Neural progenitor cell (in vitro differentiated cells): ENCODE measurements around the gene CD99. TPM values are rescaled to one million over a fixed set of nuclear protein-coding genes. Genes with fewer than 3 reads are reported as not detected.

Source experiments
- DNase-seq: peaks from one replicate; pipeline ENCODE4 v3.0.0-alpha.2; 2016; ENCODE audit warnings: low spot score
- H2AFZ ChIP-seq: fragments of 200-600 bp; sonication (generic); replicated peaks from 2 replicates; pipeline ENCODE4 v1.6.1; 2016; ENCODE audit warnings: antibody characterized with exemption
- H3F3A ChIP-seq: fragments of 200-600 bp; sonication (generic); 2 replicates; pipeline ENCODE4 v1.6.1; 2016; ENCODE audit warnings: antibody characterized with exemption, low read depth
- H3K27ac ChIP-seq: fragments of 200-600 bp; sonication (generic); 2 replicates; pipeline ENCODE4 v1.5.1; 2016; ENCODE audit warnings: mild to moderate bottlenecking
- H3K27me3 ChIP-seq: fragments of 200-600 bp; sonication (generic); 2 replicates; pipeline ENCODE4 v1.6.1; 2016; ENCODE audit warnings: mild to moderate bottlenecking, moderate library complexity
- H3K36me3 ChIP-seq: fragments of 200-600 bp; sonication (generic); 2 replicates; pipeline ENCODE4 v1.5.1; 2016
- H3K4me1 ChIP-seq: fragments of 200-600 bp; sonication (generic); 2 replicates; pipeline ENCODE4 v1.6.1; 2016; ENCODE audit warnings: mixed run types
- H3K4me2 ChIP-seq: fragments of 200-600 bp; sonication (generic); 2 replicates; pipeline ENCODE4 v1.6.1; 2016
- H3K4me3 ChIP-seq: fragments of 200-600 bp; sonication (generic); 2 replicates; pipeline ENCODE4 v1.5.1; 2016
- H3K79me2 ChIP-seq: fragments of 200-600 bp; sonication (generic); 2 replicates; pipeline ENCODE4 v1.6.1; 2016; ENCODE audit warnings: low read depth
- H3K9ac ChIP-seq: fragments of 200-600 bp; sonication (generic); 2 replicates; pipeline ENCODE4 v1.6.1; 2016
- H3K9me3 ChIP-seq: fragments of 200-600 bp; sonication (generic); 2 replicates; pipeline ENCODE4 v1.5.1; 2016; ENCODE audit warnings: low read depth
- H4K20me1 ChIP-seq: fragments of 200-600 bp; sonication (generic); 2 replicates; pipeline ENCODE4 v1.6.1; 2016; ENCODE audit warnings: low read depth
- H3K27ac Mint-ChIP-seq: 3 replicates; pipeline ENCODE4 v1.8.0; 2021; ENCODE audit warnings: mixed read lengths
- H3K27me3 Mint-ChIP-seq: 2 replicates; pipeline ENCODE4 v1.8.0; 2022; ENCODE audit warnings: low read depth, mild to moderate bottlenecking, inconsistent platforms, moderate library complexity, mixed read lengths; ENCODE audit not compliant: insufficient read depth
- H3K36me3 Mint-ChIP-seq: 3 replicates; pipeline ENCODE4 v1.8.0; 2021; ENCODE audit warnings: mixed read lengths
- H3K4me1 Mint-ChIP-seq: 3 replicates; pipeline ENCODE4 v1.8.0; 2021; ENCODE audit warnings: mixed read lengths
- H3K4me3 Mint-ChIP-seq: 3 replicates; pipeline ENCODE4 v1.8.0; 2021; ENCODE audit warnings: mild to moderate bottlenecking, moderate library complexity, mixed read lengths
- H3K9me3 Mint-ChIP-seq: 3 replicates; pipeline ENCODE4 v1.8.0; 2020; ENCODE audit warnings: mixed read lengths
- EZH2 ChIP-seq: fragments of 200-600 bp; sonication (generic); IDR thresholded peaks from 2 replicates; pipeline ENCODE4 v1.6.1; 2017; ENCODE audit warnings: antibody characterized with exemption, mild to moderate bottlenecking, moderate library complexity
- EZH2phosphoT487 ChIP-seq: fragments of 200-600 bp; sonication (generic); IDR thresholded peaks from 2 replicates; pipeline ENCODE4 v1.6.1; 2017; ENCODE audit warnings: antibody characterized with exemption
- total RNA-seq: library from RNA; depleted of rRNA; stranded (reverse); fragments of >200 nt; gene quantifications from 2 replicates; pipeline ENCODE4 v1.2.3, GENCODE V29; 2015; ENCODE audit warnings: low replicate concordance
- TF ChIP-seq, protein P1 (sequence below): fragments of 200-600 bp; sonication (generic); IDR thresholded peaks from 2 replicates; pipeline ENCODE4 v1.5.1; 2017; ENCODE audit warnings: antibody characterized with exemption, mild to moderate bottlenecking

CD99 gene
- total RNA-seq, 1 donor from 2014 or later: 81.8 TPM

DNA sequence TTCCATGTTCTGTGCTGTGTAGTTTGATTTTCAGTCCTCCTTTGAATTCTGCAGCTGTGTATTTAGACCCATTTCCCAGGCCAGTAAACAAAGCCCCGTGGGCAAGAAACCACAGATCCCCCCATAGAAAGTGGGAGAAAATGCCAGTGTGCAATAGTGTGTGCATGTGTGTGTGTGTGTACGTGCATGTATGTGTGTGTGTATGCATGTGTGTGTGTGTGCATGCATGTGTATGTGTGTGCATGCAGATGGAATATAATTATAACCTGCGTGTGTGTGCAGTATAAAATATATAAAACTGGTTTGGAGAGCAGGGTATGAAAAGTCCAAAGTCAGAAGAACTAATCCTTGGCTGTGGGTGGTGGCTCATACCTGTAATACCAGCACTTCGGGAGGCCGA, 5.2 kb upstream of the CD99 start:
- Mint-ChIP-seq H3K4me3 (peak overlapping the region; percentile 57), H3K4me1 (peaks cover 11% of the 10 kb centered on the region), H3K27ac (no peak overlapping the region), H3K9me3 (no peaks in the 10 kb centered on the region), H3K36me3 (no peaks in the 10 kb centered on the region), H3K27me3 (peaks cover 11% of the 10 kb centered on the region)
- Histone ChIP-seq H3K36me3 (no peaks in the 10 kb centered on the region), H3K27ac (no peak overlapping the region), H3K4me2 (no peak overlapping the region), H3K27me3 (peaks cover 19% of the 10 kb centered on the region), H4K20me1 (no peaks in the 10 kb centered on the region), H3K9me3 (no peaks in the 10 kb centered on the region), H2AFZ (no peak overlapping the region), H3K9ac (no peak overlapping the region), H3K4me3 (no peak overlapping the region), H3F3A (peaks cover 16% of the 10 kb centered on the region), H3K4me1 (no peaks in the 10 kb centered on the region), H3K79me2 (no peaks in the 10 kb centered on the region)
- no peak for DNase-seq
- no peak for TF ChIP-seq EZH2phosphoT487
- no peak for TF ChIP-seq EZH2
- TF ChIP-seq, protein P1, sequence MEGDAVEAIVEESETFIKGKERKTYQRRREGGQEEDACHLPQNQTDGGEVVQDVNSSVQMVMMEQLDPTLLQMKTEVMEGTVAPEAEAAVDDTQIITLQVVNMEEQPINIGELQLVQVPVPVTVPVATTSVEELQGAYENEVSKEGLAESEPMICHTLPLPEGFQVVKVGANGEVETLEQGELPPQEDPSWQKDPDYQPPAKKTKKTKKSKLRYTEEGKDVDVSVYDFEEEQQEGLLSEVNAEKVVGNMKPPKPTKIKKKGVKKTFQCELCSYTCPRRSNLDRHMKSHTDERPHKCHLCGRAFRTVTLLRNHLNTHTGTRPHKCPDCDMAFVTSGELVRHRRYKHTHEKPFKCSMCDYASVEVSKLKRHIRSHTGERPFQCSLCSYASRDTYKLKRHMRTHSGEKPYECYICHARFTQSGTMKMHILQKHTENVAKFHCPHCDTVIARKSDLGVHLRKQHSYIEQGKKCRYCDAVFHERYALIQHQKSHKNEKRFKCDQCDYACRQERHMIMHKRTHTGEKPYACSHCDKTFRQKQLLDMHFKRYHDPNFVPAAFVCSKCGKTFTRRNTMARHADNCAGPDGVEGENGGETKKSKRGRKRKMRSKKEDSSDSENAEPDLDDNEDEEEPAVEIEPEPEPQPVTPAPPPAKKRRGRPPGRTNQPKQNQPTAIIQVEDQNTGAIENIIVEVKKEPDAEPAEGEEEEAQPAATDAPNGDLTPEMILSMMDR: no peak

DNA sequence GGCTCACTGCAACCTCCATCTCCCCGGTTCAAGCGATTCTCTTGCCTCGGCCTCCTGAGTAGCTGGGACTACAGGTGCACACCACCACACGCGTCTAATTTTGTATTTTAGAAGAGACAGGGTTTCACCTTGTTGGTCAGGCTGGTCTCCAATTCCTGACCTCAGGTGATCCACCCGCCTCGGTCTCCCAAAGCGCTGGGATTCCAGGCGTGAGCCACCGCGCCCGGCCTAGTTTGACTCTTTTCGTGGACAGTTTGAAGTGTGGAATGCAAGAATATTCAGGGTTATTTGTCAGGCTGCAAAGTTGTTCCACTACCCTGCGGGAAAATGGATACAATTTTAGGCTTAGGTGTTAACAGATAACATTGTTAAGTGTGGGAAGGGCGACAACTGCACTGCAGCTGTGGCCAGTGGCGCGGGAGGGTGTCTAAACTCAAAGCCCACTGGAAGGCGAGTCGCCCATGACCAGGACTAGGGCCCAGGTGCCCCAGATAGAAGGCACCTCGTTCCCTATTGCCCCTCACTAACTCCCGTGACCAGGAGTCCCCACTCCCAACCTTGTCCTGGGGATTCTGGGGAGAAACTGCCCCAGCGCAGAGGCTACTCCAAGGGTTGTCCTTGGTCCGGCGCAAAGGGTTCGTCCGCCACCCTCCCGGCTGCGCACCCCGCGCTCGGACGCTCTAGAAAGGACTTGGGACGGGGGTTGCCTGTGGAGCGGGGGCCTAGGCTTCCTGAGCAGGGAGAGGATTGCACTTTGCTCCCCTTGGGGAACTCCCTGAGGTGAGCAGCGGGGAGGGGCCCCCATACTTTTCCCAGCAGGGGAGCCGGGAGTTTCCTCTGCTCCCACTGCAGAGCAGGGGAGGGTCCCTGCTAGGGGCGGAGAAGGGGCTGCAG, 1.1 kb upstream of the CD99 start:
- peak overlapping the region; percentile 65 for H3K4me3 ChIP-seq
- no peaks in the 10 kb centered on the region for H3K9me3 ChIP-seq
- Mint-ChIP-seq H3K9me3 (no peaks in the 10 kb centered on the region), H3K27me3 (peaks cover 6% of the 10 kb centered on the region), H3K27ac (no peak overlapping the region), H3K4me3 (peak overlapping the region; percentile 89), H3K4me1 (peaks cover 32% of the 10 kb centered on the region), H3K36me3 (peaks cover 4% of the 10 kb centered on the region)
- H3K4me1 ChIP-seq: peaks cover 6% of the 10 kb centered on the region
- no peaks in the 10 kb centered on the region for H3K36me3 ChIP-seq
- H2AFZ ChIP-seq: peak overlapping the region; percentile 53
- no peak overlapping the region for H3K9ac ChIP-seq
- DNase-seq: peak; percentile 30
- H4K20me1 ChIP-seq: no peaks in the 10 kb centered on the region
- H3K27ac ChIP-seq: no peak overlapping the region
- H3K27me3 ChIP-seq: peaks cover 46% of the 10 kb centered on the region
- H3K79me2 ChIP-seq: peaks cover 19% of the 10 kb centered on the region
- TF ChIP-seq, protein P1: no peak
- TF ChIP-seq EZH2 (no peak), EZH2phosphoT487 (no peak)
- H3F3A ChIP-seq: peaks cover 16% of the 10 kb centered on the region
- H3K4me2 ChIP-seq: peak overlapping the region; percentile 92

DNA sequence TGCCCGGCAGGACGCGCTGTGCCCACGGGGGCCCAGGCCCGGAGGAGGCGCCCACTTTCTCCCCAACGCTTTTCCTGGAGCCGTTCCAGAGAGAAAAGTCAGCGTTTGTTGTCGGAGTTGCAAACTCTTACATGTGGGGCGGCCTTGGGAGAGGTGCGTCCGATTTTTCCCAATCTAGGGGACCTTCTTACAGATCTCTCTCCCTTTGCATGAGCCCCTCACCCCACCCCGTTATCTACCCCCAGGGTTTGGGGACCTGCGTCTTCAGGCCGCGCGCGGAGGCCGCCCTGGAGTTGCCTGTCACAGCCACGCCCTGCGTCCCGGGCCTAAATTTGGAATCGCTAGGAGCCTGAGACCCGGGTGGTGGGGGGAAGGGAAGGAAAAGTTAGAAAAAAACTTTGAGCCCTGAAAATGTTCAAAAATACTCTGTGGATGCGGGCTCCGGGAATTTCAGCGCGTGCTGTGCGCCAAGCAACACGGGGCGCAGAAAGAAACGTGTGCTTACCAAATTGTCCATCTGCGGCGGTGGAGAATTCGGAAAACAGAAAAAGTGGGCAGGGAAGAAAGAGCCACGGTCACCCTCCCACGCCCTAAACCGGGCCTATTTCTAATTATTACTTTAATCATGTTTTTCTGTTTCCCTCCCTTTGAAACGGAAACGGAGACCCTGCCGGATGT, 587 bp downstream of the CD99 start:
- peaks cover 38% of the 10 kb centered on the region for H3K4me1 Mint-ChIP-seq
- no peak overlapping the region for H3K27ac ChIP-seq

More for the DNA sequence above, 587 bp downstream of the CD99 start:
- Mint-ChIP-seq H3K27me3 (peaks cover 4% of the 10 kb centered on the region), H3K36me3 (peaks cover 9% of the 10 kb centered on the region), H3K4me3 (peak overlapping the region; percentile 91), H3K9me3 (no peaks in the 10 kb centered on the region), H3K27ac (peak overlapping the region; percentile 75)
- peak; percentile 49 for DNase-seq
- no peaks in the 10 kb centered on the region for H4K20me1 ChIP-seq
- H3F3A ChIP-seq: peaks cover 16% of the 10 kb centered on the region
- H3K9ac ChIP-seq: peak overlapping the region; percentile 31
- peaks cover 31% of the 10 kb centered on the region for H3K79me2 ChIP-seq
- peak overlapping the region; percentile 53 for H2AFZ ChIP-seq
- no peaks in the 10 kb centered on the region for H3K36me3 ChIP-seq
- H3K4me2 ChIP-seq: peak overlapping the region; percentile 92
- H3K4me1 ChIP-seq: peaks cover 6% of the 10 kb centered on the region
- TF ChIP-seq EZH2: peak; percentile 56
- TF ChIP-seq, protein P1: no peak
- H3K27me3 ChIP-seq: peaks cover 46% of the 10 kb centered on the region
- no peaks in the 10 kb centered on the region for H3K9me3 ChIP-seq
- peak overlapping the region; percentile 65 for H3K4me3 ChIP-seq
